IMR-90 (cell line): ENCODE measurements around the gene SH3BP4. TPM values are rescaled to one million over a fixed set of nuclear protein-coding genes. Genes with fewer than 3 reads are reported as not detected.
A peak's percentile ranks its signal among the peaks of the same experiment; 100 is the strongest.

Experiments
- ATAC-seq: fragments of 200-7000 bp; cut with Tn5 transposase; 2 replicates; pipeline ENCODE4 v1.9.1; 2020; ENCODE audit warnings: low read depth, mild to moderate bottlenecking, moderate library complexity
- BruUV-seq: library from RNA; stranded (reverse); fragments of 400-500 nt; replicated peaks from 2 replicates; lab custom pipeline; 2021; lab: Mats Ljungman, UMichigan
- CTCF ChIA-PET: fragments of 300-600 bp; formaldehyde crosslinking; extraction: SDS; loops from one replicate; lab custom pipeline; 2021; ENCODE audit warnings: antibody characterized with exemption; lab: Yijun Ruan, JAX
- POLR2A ChIA-PET: fragments of 300-600 bp; sonication (Branson Sonifier 250); formaldehyde crosslinking; loops from one replicate; lab custom pipeline; 2022; ENCODE audit warnings: antibody characterized with exemption; ENCODE audit not compliant: unreplicated experiment; lab: Charles Lee
- DNase-seq: peaks from one replicate; pipeline ENCODE4 v3.0.0; 2013
- H2AFZ ChIP-seq: replicated peaks from 2 replicates; pipeline ENCODE3; 2013; ENCODE audit warnings: low read length, mild to moderate bottlenecking; ENCODE audit not compliant: poor library complexity
- H2AK5ac ChIP-seq: 2 replicates; pipeline ENCODE4 v1.6.1; 2013; ENCODE audit warnings: low read depth, low read length, inconsistent platforms
- H2AK9ac ChIP-seq: replicated peaks from 2 replicates; pipeline ENCODE3; 2013; ENCODE audit warnings: mild to moderate bottlenecking, low read depth, low read length, moderate library complexity; ENCODE audit not compliant: poor library complexity
- H2BK120ac ChIP-seq: 2 replicates; pipeline ENCODE4 v1.6.1; 2013; ENCODE audit warnings: low read depth, low read length, inconsistent platforms
- H2BK15ac ChIP-seq: 3 replicates; pipeline ENCODE4 v1.6.1; 2013; ENCODE audit warnings: low read depth, low read length, inconsistent platforms
- H2BK20ac ChIP-seq: 2 replicates; pipeline ENCODE4 v1.6.1; 2013; ENCODE audit warnings: low read depth, mild to moderate bottlenecking, inconsistent platforms, low read length, moderate library complexity
- H2BK5ac ChIP-seq: 2 replicates; pipeline ENCODE4 v1.6.1; 2013; ENCODE audit warnings: mild to moderate bottlenecking, low read depth, low read length, inconsistent platforms; ENCODE audit not compliant: poor library complexity, severe bottlenecking
- H3K14ac ChIP-seq: replicated peaks from 2 replicates; pipeline ENCODE4 v1.6.1; 2013; ENCODE audit warnings: low read depth, low read length, inconsistent platforms
- H3K18ac ChIP-seq: 2 replicates; pipeline ENCODE4 v1.6.1; 2013; ENCODE audit warnings: low read depth, low read length, control low read depth
- H3K23ac ChIP-seq: 2 replicates; pipeline ENCODE4 v1.6.1; 2013; ENCODE audit warnings: low read depth, low read length, inconsistent platforms
- H3K27ac ChIP-seq: 2 replicates; pipeline ENCODE4 v1.5.1; 2013; ENCODE audit warnings: mild to moderate bottlenecking, control low read depth, low read length; ENCODE audit not compliant: insufficient read depth
- H3K27me3 ChIP-seq: 2 replicates; pipeline ENCODE4 v1.6.1; 2013; ENCODE audit warnings: low read length; ENCODE audit not compliant: control insufficient read depth, insufficient read depth
- H3K36me3 ChIP-seq: 2 replicates; pipeline ENCODE4 v1.6.1; 2013; ENCODE audit warnings: low read length, mixed read lengths; ENCODE audit not compliant: control insufficient read depth, insufficient read depth
- H3K4ac ChIP-seq: 2 replicates; pipeline ENCODE4 v1.6.1; 2013; ENCODE audit warnings: low read depth, low read length, inconsistent platforms
- H3K4me1 ChIP-seq: 2 replicates; pipeline ENCODE4 v1.6.1; 2013; ENCODE audit warnings: low read length, mixed read lengths; ENCODE audit not compliant: control insufficient read depth, insufficient read depth
- H3K4me2 ChIP-seq: 2 replicates; pipeline ENCODE4 v1.6.1; 2013; ENCODE audit warnings: low read depth, mild to moderate bottlenecking, control low read depth, low read length, moderate library complexity
- H3K4me3 ChIP-seq: 2 replicates; pipeline ENCODE4 v1.5.1; 2013; ENCODE audit warnings: low read depth, mild to moderate bottlenecking, control low read depth, low read length, moderate library complexity; ENCODE audit not compliant: insufficient read depth
- H3K56ac ChIP-seq: 2 replicates; pipeline ENCODE4 v1.6.1; 2013; ENCODE audit warnings: low read length, inconsistent platforms; ENCODE audit not compliant: insufficient read depth; ENCODE audit errors: extremely low read depth
- H3K79me1 ChIP-seq, 2 experiments: 2 replicates each; pipeline ENCODE4 v1.6.1; 2013; ENCODE audit warnings: low read length in 2 of 2, inconsistent platforms in 1 of 2, low read depth in 1 of 2
- H3K9ac ChIP-seq: 2 replicates; pipeline ENCODE4 v1.6.1; 2013; ENCODE audit warnings: low read depth, low read length, control low read depth
- H3K9me1 ChIP-seq: 2 replicates; pipeline ENCODE4 v1.6.1; 2013; ENCODE audit warnings: low read length, inconsistent platforms; ENCODE audit not compliant: insufficient read depth
- H3K9me3 ChIP-seq: 2 replicates; pipeline ENCODE4 v1.6.1; 2013; ENCODE audit warnings: low read length; ENCODE audit not compliant: control insufficient read depth, insufficient read depth
- H4K20me1 ChIP-seq: 2 replicates; pipeline ENCODE4 v1.6.1; 2013; ENCODE audit warnings: low read length, inconsistent platforms; ENCODE audit not compliant: insufficient read depth
- H4K5ac ChIP-seq: 2 replicates; pipeline ENCODE4 v1.6.1; 2013; ENCODE audit warnings: mild to moderate bottlenecking, low read depth, low read length, control low read depth
- H4K8ac ChIP-seq, 2 experiments: 2 replicates each; pipeline ENCODE4 v1.6.1; 2013; ENCODE audit warnings: low read depth in 2 of 2, low read length in 2 of 2, control low read depth in 1 of 2, inconsistent platforms in 1 of 2
- H4K91ac ChIP-seq: 2 replicates; pipeline ENCODE4 v1.6.1; 2013; ENCODE audit warnings: low read depth, low read length, inconsistent platforms; ENCODE audit not compliant: insufficient read depth
- BHLHE40 ChIP-seq: fragments of 150-350 bp; IDR thresholded peaks from 2 replicates; pipeline ENCODE4 v1.6.1; 2016; ENCODE audit warnings: mild to moderate bottlenecking, low read depth, low read length
- CHD1 ChIP-seq: IDR thresholded peaks from 2 replicates; pipeline ENCODE4 v1.6.1; 2012; ENCODE audit warnings: low read depth, low read length, improper control_type of control experiment
- CTCF ChIP-seq: conservative IDR thresholded peaks from 2 replicates; pipeline ENCODE4 v1.5.1; 2012; ENCODE audit warnings: mild to moderate bottlenecking, low read depth, low read length, improper control_type of control experiment
- FOS ChIP-seq: fragments of 150-350 bp; IDR thresholded peaks from 2 replicates; pipeline ENCODE4 v1.6.1; 2016; ENCODE audit warnings: low read depth, low read length
- MAZ ChIP-seq: IDR thresholded peaks from 2 replicates; pipeline ENCODE4 v1.6.1; 2012; ENCODE audit warnings: low read depth, mild to moderate bottlenecking, low read length, improper control_type of control experiment, moderate library complexity, borderline replicate concordance
- NFE2L2 ChIP-seq: fragments of 150-350 bp; IDR thresholded peaks from 2 replicates; pipeline ENCODE4 v1.6.1; 2016; ENCODE audit warnings: low read depth, mild to moderate bottlenecking, low read length
- RAD21 ChIP-seq: IDR thresholded peaks from 2 replicates; pipeline ENCODE4 v1.6.1; 2012; ENCODE audit warnings: low read length, improper control_type of control experiment
- RCOR1 ChIP-seq: IDR thresholded peaks from 2 replicates; pipeline ENCODE4 v1.6.1; 2012; ENCODE audit warnings: mild to moderate bottlenecking, low read length, improper control_type of control experiment; ENCODE audit not compliant: insufficient replicate concordance
- RFX5 ChIP-seq: IDR thresholded peaks from 2 replicates; pipeline ENCODE4 v1.8.0; 2012; ENCODE audit warnings: low read depth, mild to moderate bottlenecking, low read length, moderate library complexity
- USF2 ChIP-seq: fragments of 150-350 bp; IDR thresholded peaks from 2 replicates; pipeline ENCODE4 v1.6.1; 2017; ENCODE audit warnings: mild to moderate bottlenecking, antibody characterized with exemption, low read length, low read depth
- WGBS, 2 experiments: methylation state at CpG; one replicate each; pipeline versions ENCODE4 v1.1.5 to v1.1.7; 2013; ENCODE audit warnings: missing lambda C conversion rate in 2 of 2; ENCODE audit not compliant: insufficient read length in 1 of 2; ENCODE audit errors: extremely low coverage in 2 of 2; 5-methylcytosine and 5-hydroxymethylcytosine counted together
- dilution Hi-C: fragments of 300-500 bp; cut with HindIII; formaldehyde crosslinking; loops from one replicate; pipeline ENCODE4 v1.14.3; 2018; ENCODE audit warnings: low sequenced_read_pairs; ENCODE audit not compliant: unreplicated experiment
- in situ Hi-C: fragments of 300-500 bp; cut with MboI; formaldehyde crosslinking; loops from 3 replicates; pipeline ENCODE4 v1.14.3; 2019; ENCODE audit warnings: low sequenced_read_pairs, inconsistent platforms, mixed read lengths
- intact Hi-C: fragments of 100-400 bp; cut with micrococcal nuclease; formaldehyde crosslinking; loops from 2 replicates; pipeline ENCODE4 v1.10.0; 2022
- polyA plus RNA-seq, 3 experiments: library from polyadenylated mRNA; depleted of rRNA; stranded (reverse); fragments of >200 nt; gene quantifications; 2 replicates each; pipeline ENCODE4 v1.2.3, GENCODE V29; 2012; ENCODE audit warnings: low replicate concordance in 1 of 3
- total RNA-seq: library from RNA; depleted of rRNA; stranded (reverse); fragments of >200 nt; gene quantifications from 2 replicates; pipeline ENCODE4 v1.2.3, GENCODE V29; 2012

Gene SH3BP4
- total and polyA plus RNA-seq, 2 of the 4 experiments (the other 2 are of a cell fraction) = 104 to 122 TPM

- TF ChIP-seq CTCF = no peak
Measured at GRCh38 chr2:235007664-235008457, 56.0 kb downstream of the SH3BP4 start (continued).

- ChIA-PET CTCF (no interaction called here), POLR2A (no interaction called here)
- no peak overlapping the region for H4K91ac ChIP-seq
- H2AK9ac ChIP-seq = no peak overlapping the region
- H3K9ac ChIP-seq = no peak overlapping the region
- no peak overlapping the region for H2AK5ac ChIP-seq
- no peak overlapping the region; the same call in 1 of the 2 replicates for H3K4ac ChIP-seq
- H4K5ac ChIP-seq = no peak overlapping the region
- dilution Hi-C loops = no loop called here
- no peak overlapping the region for H3K4me2 ChIP-seq
- H3K4me1 ChIP-seq = peaks cover 46% of the 10 kb centered on the region
- H3K36me3 ChIP-seq = peaks cover 39% of the 10 kb centered on the region
- H3K4me3 ChIP-seq = no peak overlapping the region
- no peak overlapping the region for H3K27ac ChIP-seq
- intact Hi-C loops = no loop called here
- peaks cover 0 to 86% of the 10 kb centered on the region in 2 experiments; a peak in 3 of 4 replicates for H3K79me1 ChIP-seq
- peak overlapping the region; percentile 7 for H3K14ac ChIP-seq
- H2BK15ac ChIP-seq = no peak overlapping the region
- no peak overlapping the region for H2BK120ac ChIP-seq
- DNase-seq (no peak), ATAC-seq (0 out of 2 replicates have a peak, but pooled peaks have one; percentile 6)
- H3K9me1 ChIP-seq = peaks cover 70% of the 10 kb centered on the region
- no CpG with 5 or more reads among the region's 6 CpGs for WGBS, 2 experiments
- H3K27me3 ChIP-seq = no peaks in the 10 kb centered on the region
- H2BK5ac ChIP-seq = peak overlapping the region; percentile 15
- no peak overlapping the region for H2AFZ ChIP-seq
- no TSS peak for BruUV-seq
- H2BK20ac ChIP-seq = no peak overlapping the region
- no peak overlapping the region; the same call in 1 of the 2 replicates for H3K56ac ChIP-seq
- H3K23ac ChIP-seq = no peak overlapping the region
- H3K18ac ChIP-seq = no peak overlapping the region
- H4K20me1 ChIP-seq = peaks cover 100% of the 10 kb centered on the region
- in situ Hi-C loops = no loop called here
- no peaks in the 10 kb centered on the region for H3K9me3 ChIP-seq
- H4K8ac ChIP-seq = 0 out of 4 replicates have a peak overlapping the region, but pooled peaks of 1 of the 2 experiments have one; percentile 16
- TF ChIP-seq MAZ (no peak), CHD1 (no peak), CTCF (no peak), FOS (no peak), RCOR1 (no peak), RAD21 (no peak), RFX5 (no peak), NFE2L2 (no peak), BHLHE40 (no peak), USF2 (no peak)
Measured at GRCh38 chr2:235008584-235009044, 56.8 kb downstream of the SH3BP4 start.
